K562 (cell line): ENCODE measurements around the gene CPT1C. TPM values are rescaled to one million over a fixed set of nuclear protein-coding genes. Genes with fewer than 3 reads are reported as not detected.

ENCODE experiments used
- HES1 ChIP-seq: fragments of 450-650 bp; IDR thresholded peaks from 2 replicates; pipeline ENCODE4 v1.6.1; 2016; ENCODE audit warnings: low read depth, mild to moderate bottlenecking, moderate library complexity
- MLX ChIP-seq, 2 experiments: fragments of 450-650 bp in 1 of 2; sonication (generic) in 1 of 2; formaldehyde crosslinking; conservative IDR thresholded peaks; 2 replicates each; pipeline versions ENCODE4 v1.4.0 to v1.8.1; 2020 to 2022; ENCODE audit warnings: mild to moderate bottlenecking in 1 of 2, missing genetic modification reagents in 1 of 2
- MXI1 ChIP-seq: IDR thresholded peaks from 2 replicates; pipeline ENCODE4 v1.6.1; 2011; ENCODE audit warnings: low read depth, mild to moderate bottlenecking, improper control_type of control experiment, low read length
- PRDM10 ChIP-seq: fragments of 450-650 bp; IDR thresholded peaks from 2 replicates; pipeline ENCODE4 v1.6.1; 2018; ENCODE audit not compliant: partially characterized antibody
- SMARCE1 ChIP-seq: fragments of 450-650 bp; IDR thresholded peaks from 2 replicates; pipeline ENCODE4 v1.7.1; 2016; ENCODE audit warnings: mild to moderate bottlenecking
- SMC3 ChIP-seq: conservative IDR thresholded peaks from 2 replicates; pipeline ENCODE4 v1.6.1; 2011; ENCODE audit warnings: low read depth, low read length, improper control_type of control experiment; ENCODE audit not compliant: insufficient read depth
- STAT5A ChIP-seq: IDR thresholded peaks from 2 replicates; pipeline ENCODE4 v1.6.1; 2012; ENCODE audit warnings: low read length, inconsistent platforms, borderline replicate concordance
- TBL1XR1 ChIP-seq, 2 experiments: IDR thresholded peaks; 2 replicates each; pipeline ENCODE4 v1.6.1; 2012; ENCODE audit warnings: improper control_type of control experiment in 2 of 2, low read length in 2 of 2, mild to moderate bottlenecking in 1 of 2
- ZBED1 ChIP-seq: IDR thresholded peaks from 2 replicates; pipeline ENCODE4 v1.6.1; 2014
- ZNF407 ChIP-seq: fragments of 450-650 bp; IDR thresholded peaks from 2 replicates; pipeline ENCODE4 v1.6.1; 2016; ENCODE audit warnings: low read depth
- polyA plus RNA-seq, 8 experiments: library from polyadenylated mRNA; depleted of rRNA in 4 of 8; stranded (reverse) in 5 of 8; unstranded in 3 of 8; fragments of >200 nt; fragmentation: Nextera tagmentation in 2 of 8; fragmentation: Illumina TruSeq in 1 of 8; extraction: Ambion mirVana in 2 of 8; extraction: Trizol in 1 of 8; gene quantifications; 2 replicates each; pipeline versions ENCODE4 v1.2.1 to v1.2.3, GENCODE V29; 2011 to 2014; ENCODE audit warnings: inconsistent platforms in 1 of 8, missing spikeins in 1 of 8
- total RNA-seq, 7 experiments: library from RNA; depleted of rRNA in 6 of 7; stranded (reverse); fragments of >200 nt in 6 of 7; fragmentation: Illumina TruSeq in 2 of 7; extraction: Trizol in 2 of 7; gene quantifications; 2 replicates each; pipeline versions ENCODE4 v1.2.1 to v1.2.3, GENCODE V29; 2011 to 2021; ENCODE audit warnings: low replicate concordance in 1 of 7

The CPT1C gene
- total and polyA plus RNA-seq, 9 of the 15 experiments (the other 6 are each of a cell fraction or from before 2014, with no cell fraction given), result 1.9 to 12.3 (median 3.0) TPM

- TF ChIP-seq ZNF407, result no peak
- 0 out of 4 replicates have a peak, but pooled peaks of 1 of the 2 experiments have one; percentile 62 for TF ChIP-seq TBL1XR1 (IDR thresholded peaks at IDR 0.05; ENCODE audit: low read length in 2 of 2)
- TF ChIP-seq HES1, result no peak
- TF ChIP-seq ZBED1, result peak; percentile 40; the same call in 1 of the 2 replicates
- peak; percentile 36 for TF ChIP-seq PRDM10
- 0 out of 4 replicates have a peak, but pooled peaks of 1 of the 2 experiments have one; percentile 46 for TF ChIP-seq MLX (CRISPR knock-in tag; conservative IDR thresholded peaks at IDR 0.05)
- TF ChIP-seq MXI1, result peak; percentile 47; the same call in 1 of the 2 replicates
- TF ChIP-seq SMC3, result no peak
- no peak for TF ChIP-seq SMARCE1
- peak; percentile 4; the same call in 1 of the 2 replicates for TF ChIP-seq STAT5A
These were observed 49.0 kb upstream of the CPT1C start, which contains the start of gene SCAF1 (continued) for GRCh38 chr19:49641688-49642491.
